Measurements from ENCODE around the gene PTPRN. TPM values are rescaled to one million over a fixed set of nuclear protein-coding genes. Genes with fewer than 3 reads are reported as not detected.

The PTPRN gene
- total and polyA plus RNA-seq, 2 of the 4 experiments (the other 2 are of a cell fraction) = 5.2 to 22.0 TPM

DNA sequence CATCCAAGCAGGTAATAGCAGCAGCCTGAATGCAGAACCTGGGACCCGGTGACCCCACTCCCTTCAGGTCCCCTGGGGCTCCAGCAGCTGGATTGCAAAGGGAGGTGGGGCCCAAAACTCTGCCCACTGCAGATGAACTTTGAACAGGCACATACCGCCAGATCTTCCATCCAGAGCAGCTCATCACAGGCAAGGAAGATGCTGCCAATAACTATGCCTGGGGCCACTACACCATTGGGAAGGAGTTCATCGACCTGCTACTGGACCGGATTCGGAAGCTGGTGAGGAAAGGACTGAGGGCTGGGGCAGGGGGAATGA is 39.2 kb downstream of the PTPRN start:
- H3K14ac ChIP-seq (replicated peaks; ENCODE audit: low read depth, low read length) = no peak overlapping the region
- no peak overlapping the region for H2AFZ ChIP-seq (replicated peaks; ENCODE audit: low read length, poor library complexity)
- no peak overlapping the region for H3K56ac ChIP-seq (ENCODE audit: extremely low read depth, insufficient read depth, low read length)
- H2BK120ac ChIP-seq (ENCODE audit: low read depth, low read length) = no peak overlapping the region
- H3K4ac ChIP-seq (ENCODE audit: low read depth, low read length) = no peak overlapping the region
- ChIA-PET CTCF (interaction anchor here (1.5 kb wide), 1 partner anchor 9 kb away, joined by 3 read pairs; the partner anchor contains the start of gene DNAJB2), POLR2A (ENCODE audit: unreplicated experiment) (no interaction called here)
- H3K27ac ChIP-seq (ENCODE audit: insufficient read depth, low read length) = no peak overlapping the region
- H3K4me1 ChIP-seq (ENCODE audit: control insufficient read depth, insufficient read depth, low read length) = peaks cover 10% of the 10 kb centered on the region
- H2BK20ac ChIP-seq (ENCODE audit: low read depth, low read length) = no peak overlapping the region
- 69% methylated on average over 5 of the region's 5 CpGs; no CpG with 5 or more reads in 1 of the 2 experiments for WGBS, 2 experiments (ENCODE audit: extremely low coverage in 2 of 2, insufficient read length in 1 of 2)
- no peak overlapping the region for H3K4me2 ChIP-seq (ENCODE audit: low read depth, low read length)
- H3K23ac ChIP-seq (ENCODE audit: low read depth, low read length) = no peak overlapping the region
- ATAC-seq (ENCODE audit: low read depth) (no peak), DNase-seq (no peak)
- H3K36me3 ChIP-seq (ENCODE audit: control insufficient read depth, insufficient read depth, low read length) = no peaks in the 10 kb centered on the region
- H3K9me1 ChIP-seq (ENCODE audit: insufficient read depth, low read length) = peaks cover 9% of the 10 kb centered on the region
- no peak overlapping the region for H2AK5ac ChIP-seq (ENCODE audit: low read depth, low read length)
- no peaks in the 10 kb centered on the region for H3K79me1 ChIP-seq (ENCODE audit: low read depth in 1 of 2, low read length in 2 of 2)
- no peak overlapping the region for H3K18ac ChIP-seq (ENCODE audit: low read depth, low read length)
- no TSS peak for BruUV-seq (replicated peaks)
- no peak overlapping the region for H4K8ac ChIP-seq (ENCODE audit: low read depth in 2 of 2, low read length in 2 of 2)
- H3K27me3 ChIP-seq (ENCODE audit: control insufficient read depth, insufficient read depth, low read length) = peaks cover 22% of the 10 kb centered on the region
- H3K9ac ChIP-seq (ENCODE audit: low read depth, low read length) = no peak overlapping the region
- dilution Hi-C loops (cut with HindIII; ENCODE audit: low sequenced_read_pairs, unreplicated experiment) = no loop called here
- intact Hi-C loops (cut with micrococcal nuclease) = no loop called here
- H3K4me3 ChIP-seq (ENCODE audit: insufficient read depth, low read depth, low read length) = no peak overlapping the region
- no peak overlapping the region for H4K5ac ChIP-seq (ENCODE audit: low read depth, low read length)
- TF ChIP-seq MAFK (IDR thresholded peaks at IDR 0.05; ENCODE audit: low read depth, low read length) (no peak), MAZ (IDR thresholded peaks at IDR 0.05; ENCODE audit: borderline replicate concordance, low read depth, low read length) (no peak), RAD21 (IDR thresholded peaks at IDR 0.05; ENCODE audit: low read length) (no peak), BHLHE40 (IDR thresholded peaks at IDR 0.05; ENCODE audit: low read depth, low read length) (no peak), CHD1 (IDR thresholded peaks at IDR 0.05; ENCODE audit: low read depth, low read length) (no peak), CEBPB (IDR thresholded peaks at IDR 0.05; ENCODE audit: low read depth, low read length) (no peak), ELK1 (IDR thresholded peaks at IDR 0.05; ENCODE audit: borderline replicate concordance, low read depth, low read length) (no peak), MXI1 (IDR thresholded peaks at IDR 0.05; ENCODE audit: borderline replicate concordance, low read depth, low read length) (no peak), RCOR1 (IDR thresholded peaks at IDR 0.05; ENCODE audit: insufficient replicate concordance, low read length) (no peak), NFE2L2 (IDR thresholded peaks at IDR 0.05; ENCODE audit: low read depth, low read length) (no peak), RFX5 (IDR thresholded peaks at IDR 0.05; ENCODE audit: low read depth, low read length) (no peak), POLR2A (IDR thresholded peaks at IDR 0.05; ENCODE audit: low read depth, low read length) (no peak), CTCF (conservative IDR thresholded peaks at IDR 0.05; ENCODE audit: low read depth, low read length) (no peak), SMC3 (IDR thresholded peaks at IDR 0.05; ENCODE audit: low read depth, low read length) (no peak), FOS (IDR thresholded peaks at IDR 0.05; ENCODE audit: low read depth, low read length) (no peak)
- TF ChIP-seq, protein P1, sequence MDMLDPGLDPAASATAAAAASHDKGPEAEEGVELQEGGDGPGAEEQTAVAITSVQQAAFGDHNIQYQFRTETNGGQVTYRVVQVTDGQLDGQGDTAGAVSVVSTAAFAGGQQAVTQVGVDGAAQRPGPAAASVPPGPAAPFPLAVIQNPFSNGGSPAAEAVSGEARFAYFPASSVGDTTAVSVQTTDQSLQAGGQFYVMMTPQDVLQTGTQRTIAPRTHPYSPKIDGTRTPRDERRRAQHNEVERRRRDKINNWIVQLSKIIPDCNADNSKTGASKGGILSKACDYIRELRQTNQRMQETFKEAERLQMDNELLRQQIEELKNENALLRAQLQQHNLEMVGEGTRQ (IDR thresholded peaks at IDR 0.05; ENCODE audit: low read depth, low read length) = no peak
- no peak overlapping the region for H2AK9ac ChIP-seq (replicated peaks; ENCODE audit: low read depth, low read length, poor library complexity)
- H4K91ac ChIP-seq (ENCODE audit: insufficient read depth, low read depth, low read length) = no peak overlapping the region
- in situ Hi-C loops (cut with MboI; ENCODE audit: low sequenced_read_pairs) = no loop called here
- no peaks in the 10 kb centered on the region for H4K20me1 ChIP-seq (ENCODE audit: insufficient read depth, low read length)
- H2BK5ac ChIP-seq (ENCODE audit: low read depth, low read length, poor library complexity, severe bottlenecking) = no peak overlapping the region
- H2BK15ac ChIP-seq (ENCODE audit: low read depth, low read length) = no peak overlapping the region
- H3K9me3 ChIP-seq (ENCODE audit: control insufficient read depth, insufficient read depth, low read length) = no peaks in the 10 kb centered on the region
